HepG2 (cell line): Measurements from ENCODE around the gene MSANTD2. TPM values are rescaled to one million over a fixed set of nuclear protein-coding genes. Genes with fewer than 3 reads are reported as not detected.
A peak's percentile ranks its signal among the peaks of the same experiment; 100 is the strongest.

Source experiments
- ATAC-seq: fragments of 200-7000 bp; cut with Tn5 transposase; 3 replicates; pipeline ENCODE4 v1.9.1; 2020; ENCODE audit warnings: mild to moderate bottlenecking, moderate library complexity
- BruUV-seq: library from RNA; stranded (reverse); fragments of 400-500 nt; replicated peaks from 2 replicates; lab custom pipeline; 2021; lab: Mats Ljungman, UMichigan
- CTCF ChIA-PET: fragments of 300-600 bp; formaldehyde crosslinking; extraction: SDS; loops from one replicate; lab custom pipeline; 2021; ENCODE audit warnings: low total read pairs, inconsistent platforms, low intra/inter-chr PET ratio; lab: Yijun Ruan, JAX
- POLR2A ChIA-PET: fragments of 350-600 bp; sonication (Branson Sonifier 250); formaldehyde crosslinking; loops from one replicate; lab custom pipeline; 2020; ENCODE audit warnings: antibody characterized with exemption, inconsistent platforms; lab: Yijun Ruan, JAX
- DNase-seq: peaks from one replicate; pipeline ENCODE4 v3.0.0-alpha.2; 2015; ENCODE audit warnings: low spot score
- FAIRE-seq: peaks from 3 replicates; lab custom pipeline; 2011; peaks lifted over from hg19 to GRCh38; lab: Jason Lieb, UNC
- H2AFZ ChIP-seq: one replicate; pipeline ENCODE4 v1.6.1; 2011; ENCODE audit warnings: low read length, inconsistent platforms
- H3K27ac ChIP-seq: fragments of 300-600 bp; 3 replicates; pipeline ENCODE4 v1.8.0; 2011; ENCODE audit warnings: mixed run types, mild to moderate bottlenecking, mixed read lengths, low read length, inconsistent platforms; ENCODE audit not compliant: insufficient read depth; ENCODE audit errors: extremely low read length
- H3K27me3 ChIP-seq, 2 experiments: fragments of 200-600 bp in 1 of 2; 2 replicates in 1 of 2; 3 replicates in 1 of 2; pipeline versions ENCODE4 v1.6.0 to v1.8.0; 2011; ENCODE audit warnings: low read length in 2 of 2, mild to moderate bottlenecking in 2 of 2, moderate library complexity in 2 of 2, inconsistent platforms in 1 of 2; ENCODE audit not compliant: insufficient read depth in 2 of 2, control insufficient read depth in 1 of 2
- H3K36me3 ChIP-seq, 2 experiments: fragments of 200-600 bp in 1 of 2; replicated peaks in 1 of 2; 2 replicates in 1 of 2; 3 replicates in 1 of 2; pipeline versions ENCODE4 v1.5.1 to v1.8.0; 2011; ENCODE audit warnings: low read length in 2 of 2, inconsistent platforms in 1 of 2; ENCODE audit not compliant: insufficient read depth in 2 of 2, control insufficient read depth in 1 of 2
- H3K4me1 ChIP-seq: 2 replicates; pipeline ENCODE4 v1.5.1; 2012; ENCODE audit warnings: low read length, inconsistent platforms; ENCODE audit not compliant: insufficient read depth
- H3K4me2 ChIP-seq: 2 replicates; pipeline ENCODE4 v1.6.0; 2011; ENCODE audit warnings: low read depth, low read length, inconsistent platforms
- H3K4me3 ChIP-seq, 3 experiments: fragments of 200-600 bp in 1 of 3; sonication (generic), shearing (Covaris generic) in 1 of 3; replicated peaks in 1 of 3; 2 replicates each; pipeline ENCODE4 v1.5.1; 2011 to 2016; ENCODE audit warnings: low read length in 3 of 3, inconsistent platforms in 2 of 3, low read depth in 2 of 3, mild to moderate bottlenecking in 2 of 3, control low read depth in 1 of 3, mixed read lengths in 1 of 3; ENCODE audit not compliant: insufficient read depth in 1 of 3
- H3K79me2 ChIP-seq: one replicate; pipeline ENCODE4 v1.6.1; 2011; ENCODE audit warnings: low read length, inconsistent platforms; ENCODE audit not compliant: insufficient read depth
- H3K9ac ChIP-seq: 2 replicates; pipeline ENCODE4 v1.6.0; 2011; ENCODE audit warnings: mild to moderate bottlenecking, low read depth, low read length, inconsistent platforms; ENCODE audit not compliant: insufficient read depth
- H3K9me3 ChIP-seq: 2 replicates; pipeline ENCODE4 v1.5.1; 2012; ENCODE audit warnings: mild to moderate bottlenecking, low read length
- H4K20me1 ChIP-seq: 2 replicates; pipeline ENCODE4 v1.6.0; 2011; ENCODE audit warnings: inconsistent platforms, mild to moderate bottlenecking, low read length, moderate library complexity; ENCODE audit not compliant: insufficient read depth
- AHDC1 ChIP-seq: sonication (generic); formaldehyde crosslinking; IDR thresholded peaks from 2 replicates; pipeline ENCODE4 v1.5.1; 2020; ENCODE audit warnings: mild to moderate bottlenecking, missing genetic modification reagents, borderline replicate concordance
- BHLHE40 ChIP-seq: IDR thresholded peaks from 2 replicates; pipeline ENCODE4 v1.6.1; 2011; ENCODE audit warnings: low read length, improper control_type of control experiment
- HCFC1 ChIP-seq: fragments of 150-350 bp; IDR thresholded peaks from 2 replicates; pipeline ENCODE4 v1.6.1; 2014; ENCODE audit warnings: low read depth, low read length
- HMGXB4 ChIP-seq, 2 experiments: sonication (generic) in 1 of 2; formaldehyde crosslinking in 1 of 2; IDR thresholded peaks; 2 replicates each; pipeline versions ENCODE4 v1.4.0 to v1.6.1; 2018 to 2020; ENCODE audit warnings: missing genetic modification reagents in 2 of 2, borderline replicate concordance in 1 of 2, low read depth in 1 of 2, mild to moderate bottlenecking in 1 of 2, missing biosample characterization in 1 of 2
- JARID2 ChIP-seq: sonication (generic); formaldehyde crosslinking; IDR thresholded peaks from 2 replicates; pipeline ENCODE4 v1.8.1; 2023; ENCODE audit warnings: missing genetic modification reagents, inconsistent platforms; ENCODE audit not compliant: insufficient replicate concordance
- MYPOP ChIP-seq: sonication (generic); formaldehyde crosslinking; IDR thresholded peaks from 2 replicates; pipeline ENCODE4 v1.8.1; 2023; ENCODE audit warnings: mild to moderate bottlenecking, moderate library complexity, missing genetic modification reagents
- PBX2 ChIP-seq: IDR thresholded peaks from 2 replicates; pipeline ENCODE4 v1.6.1; 2016; ENCODE audit warnings: control low read depth
- RBM22 ChIP-seq: fragments of 200-400 bp; formaldehyde crosslinking; optimal IDR thresholded peaks from 2 replicates; pipeline ENCODE3; 2017; ENCODE audit warnings: mild to moderate bottlenecking, low read length, moderate library complexity
- RFX3 ChIP-seq: IDR thresholded peaks from 2 replicates; pipeline ENCODE4 v1.6.1; 2016; ENCODE audit warnings: missing biosample characterization, missing genetic modification reagents
- ZBTB3 ChIP-seq: sonication (generic); formaldehyde crosslinking; IDR thresholded peaks from 2 replicates; pipeline ENCODE4 v1.4.0; 2020; ENCODE audit warnings: low read depth, mild to moderate bottlenecking, moderate library complexity, missing genetic modification reagents, borderline replicate concordance
- ZNF33B ChIP-seq: sonication (generic); formaldehyde crosslinking; IDR thresholded peaks from 2 replicates; pipeline ENCODE4 v1.5.1; 2020; ENCODE audit warnings: mild to moderate bottlenecking, missing genetic modification reagents
- ZNF552 ChIP-seq: sonication (generic); formaldehyde crosslinking; IDR thresholded peaks from 2 replicates; pipeline ENCODE4 v1.9.0; 2022; ENCODE audit warnings: missing genetic modification reagents, mild to moderate bottlenecking, borderline replicate concordance
- ZNF580 ChIP-seq: IDR thresholded peaks from 2 replicates; pipeline ENCODE4 v1.6.1; 2016; ENCODE audit warnings: low read depth, borderline replicate concordance
- WGBS: methylation state at CpG from one replicate; pipeline ENCODE4 v1.1.6; 2017; ENCODE audit warnings: low lambda C conversion rate; 5-methylcytosine and 5-hydroxymethylcytosine counted together
- in situ Hi-C: cut with HindIII; loops from 2 replicates; pipeline ENCODE4 v1.10.0; 2017; ENCODE audit warnings: low pct_unique_long_range_greater_than_20kb; ENCODE audit not compliant: extremely low pct_ligation_motif_present
- intact Hi-C: fragments of 100-400 bp; cut with micrococcal nuclease; formaldehyde crosslinking; loops from one replicate; pipeline ENCODE4 v1.10.0; 2022; ENCODE audit not compliant: unreplicated experiment
- polyA plus RNA-seq, 8 experiments: library from polyadenylated mRNA; depleted of rRNA in 3 of 8; stranded (reverse) in 7 of 8; unstranded in 1 of 8; fragments of >200 nt; fragmentation: Illumina TruSeq in 4 of 8; extraction: Trizol in 4 of 8; gene quantifications; 2 replicates each; pipeline versions ENCODE4 v1.2.1 to v1.2.3, GENCODE V29; 2011 to 2016; ENCODE audit warnings: low read depth in 4 of 8, missing spikeins in 1 of 8, mixed read lengths in 1 of 8; ENCODE audit not compliant: insufficient read depth in 1 of 8
- total RNA-seq, 5 experiments: library from RNA; depleted of rRNA; stranded (reverse); fragments of >200 nt; fragmentation: Illumina TruSeq; extraction: Trizol; gene quantifications; 2 replicates each; pipeline ENCODE4 v1.2.3, GENCODE V29; 2016; ENCODE audit warnings: low read depth in 1 of 5

The MSANTD2 gene
- total and polyA plus RNA-seq, 2 of the 13 experiments (the other 11 are each of a cell fraction or from before 2014, with no cell fraction given): 8.7 to 10.1 TPM

GRCh38 chr11:124738713-124739478, 61.3 kb downstream of the MSANTD2 start:
- POLR2A ChIA-PET: interaction anchor here (1.0 to 1.3 kb wide), 3 partner anchors 8 to 20 kb away, joined by 3 to 6 read pairs (median 4); no protein-coding TSS in a partner anchor
- Histone ChIP-seq H3K9me3 (no peaks in the 10 kb centered on the region), H4K20me1 (no peaks in the 10 kb centered on the region), H3K79me2 (no peaks in the 10 kb centered on the region), H3K4me1 (peaks cover 18% of the 10 kb centered on the region), H3K9ac (no peak overlapping the region), H2AFZ (no peak overlapping the region), H3K36me3 (no peaks in the 10 kb centered on the region), H3K27ac (no peak overlapping the region), H3K4me3 (0 out of 6 replicates have a peak overlapping the region, but pooled peaks of 1 of the 3 experiments have one; percentile 68), H3K4me2 (peak overlapping the region; percentile 71), H3K27me3 (peaks cover 2 to 74% of the 10 kb centered on the region in 2 experiments; a peak in 4 of 5 replicates)
- CTCF ChIA-PET: no interaction called here
- no peak for ATAC-seq
- in situ Hi-C loops (no loop called here), intact Hi-C loops (no loop called here)
- no TSS peak for BruUV-seq
- no peak for FAIRE-seq
- WGBS: 55% methylated on average over 16 of the region's 21 CpGs
- DNase-seq: no peak
- TF ChIP-seq MYPOP (CRISPR knock-in tag) (no peak), ZNF552 (CRISPR knock-in tag) (no peak), ZNF580 (CRISPR knock-in tag) (no peak), HCFC1 (no peak), ZBTB3 (CRISPR knock-in tag) (no peak), BHLHE40 (no peak), JARID2 (CRISPR knock-in tag) (no peak), PBX2 (CRISPR knock-in tag) (no peak), HMGXB4 (CRISPR knock-in tag; IDR thresholded peaks at IDR 0.05; ENCODE audit: borderline replicate concordance in 1 of 2, low read depth in 1 of 2) (no peak), ZNF33B (CRISPR knock-in tag) (no peak), RBM22 (no peak), RFX3 (no peak), AHDC1 (no peak)
